Measurements from ENCODE around the gene NR1D2.

Gene NR1D2

GRCh38 chr3:23944007-23944783, 891 bp upstream of the NR1D2 start:
- no peak overlapping the region for H3K27ac ChIP-seq (ENCODE audit: low read depth, low read length)
- H3K27me3 ChIP-seq (ENCODE audit: control insufficient read depth in 5 of 5, insufficient read depth in 4 of 5, low read length in 5 of 5): no peaks in the 10 kb centered on the region
- no peaks in the 10 kb centered on the region for H3K9me3 ChIP-seq (ENCODE audit: control insufficient read depth in 5 of 5, low read length in 5 of 5)
- H3K4me1 ChIP-seq (ENCODE audit: control insufficient read depth in 5 of 5, insufficient read depth in 5 of 5, low read length in 5 of 5): peaks cover 4 to 37% (median 31%) of the 10 kb centered on the region in 5 donors
- peak overlapping the region in 2 of 5 donors; percentile 23 to 43 for H3K9ac ChIP-seq (ENCODE audit: low read length in 5 of 5)
- peak overlapping the region; percentile 67 to 76 (median 74) for H3K4me3 ChIP-seq (ENCODE audit: low read depth in 1 of 5, low read length in 5 of 5)
- H3K36me3 ChIP-seq (ENCODE audit: control insufficient read depth in 5 of 5, insufficient read depth in 5 of 5, low read length in 5 of 5): peaks cover 0 to 3% (median 0%) of the 10 kb centered on the region in 5 donors

GRCh38 chr3:23945663-23945912, 502 bp downstream of the NR1D2 start:
- peaks cover 0 to 3% (median 0%) of the 10 kb centered on the region in 5 donors for H3K36me3 ChIP-seq (ENCODE audit: control insufficient read depth in 5 of 5, insufficient read depth in 5 of 5, low read length in 5 of 5)
- H3K4me1 ChIP-seq (ENCODE audit: control insufficient read depth in 5 of 5, insufficient read depth in 5 of 5, low read length in 5 of 5): peaks cover 4 to 50% (median 44%) of the 10 kb centered on the region in 5 donors
- H3K9me3 ChIP-seq (ENCODE audit: control insufficient read depth in 5 of 5, low read length in 5 of 5): no peaks in the 10 kb centered on the region
- peak overlapping the region in 4 of 5 donors; percentile 48 to 74 (median 66) for H3K4me3 ChIP-seq (ENCODE audit: low read depth in 1 of 5, low read length in 5 of 5)
- no peak overlapping the region for H3K27ac ChIP-seq (ENCODE audit: low read depth, low read length)
- H3K9ac ChIP-seq (ENCODE audit: low read length in 5 of 5): peak overlapping the region in 2 of 5 donors; percentile 42 to 70
- H3K27me3 ChIP-seq (ENCODE audit: control insufficient read depth in 5 of 5, insufficient read depth in 4 of 5, low read length in 5 of 5): no peaks in the 10 kb centered on the region

GRCh38 chr3:23945913-23946687, 1.0 kb downstream of the NR1D2 start:
- Histone ChIP-seq H3K4me3 (ENCODE audit: low read depth in 1 of 5, low read length in 5 of 5) (peak overlapping the region; percentile 74 to 94 (median 82)), H3K4me1 (ENCODE audit: control insufficient read depth in 5 of 5, insufficient read depth in 5 of 5, low read length in 5 of 5) (peaks cover 4 to 52% (median 46%) of the 10 kb centered on the region in 5 donors), H3K36me3 (ENCODE audit: control insufficient read depth in 5 of 5, insufficient read depth in 5 of 5, low read length in 5 of 5) (peaks cover 0 to 3% (median 0%) of the 10 kb centered on the region in 5 donors), H3K9ac (ENCODE audit: low read length in 5 of 5) (peak overlapping the region; percentile 11 to 95 (median 80)), H3K27ac (ENCODE audit: low read depth, low read length) (peak overlapping the region; percentile 82), H3K9me3 (ENCODE audit: control insufficient read depth in 5 of 5, low read length in 5 of 5) (no peaks in the 10 kb centered on the region), H3K27me3 (ENCODE audit: control insufficient read depth in 5 of 5, insufficient read depth in 4 of 5, low read length in 5 of 5) (no peaks in the 10 kb centered on the region)

GRCh38 chr3:23948761-23949160, 3.7 kb downstream of the NR1D2 start:
- Histone ChIP-seq H3K27ac (ENCODE audit: low read depth, low read length) (peak overlapping the region; percentile 82), H3K9ac (ENCODE audit: low read length in 5 of 5) (no peak overlapping the region), H3K4me3 (ENCODE audit: low read depth in 1 of 5, low read length in 5 of 5) (no peak overlapping the region), H3K9me3 (ENCODE audit: control insufficient read depth in 5 of 5, low read length in 5 of 5) (no peaks in the 10 kb centered on the region), H3K4me1 (ENCODE audit: control insufficient read depth in 5 of 5, insufficient read depth in 5 of 5, low read length in 5 of 5) (peaks cover 4 to 77% (median 70%) of the 10 kb centered on the region in 5 donors), H3K27me3 (ENCODE audit: control insufficient read depth in 5 of 5, insufficient read depth in 4 of 5, low read length in 5 of 5) (no peaks in the 10 kb centered on the region), H3K36me3 (ENCODE audit: control insufficient read depth in 5 of 5, insufficient read depth in 5 of 5, low read length in 5 of 5) (peaks cover 0 to 3% (median 0%) of the 10 kb centered on the region in 5 donors)

GRCh38 chr3:23949784-23950183, 4.7 kb downstream of the NR1D2 start:
- Histone ChIP-seq H3K9me3 (ENCODE audit: control insufficient read depth in 5 of 5, low read length in 5 of 5) (no peaks in the 10 kb centered on the region), H3K36me3 (ENCODE audit: control insufficient read depth in 5 of 5, insufficient read depth in 5 of 5, low read length in 5 of 5) (peaks cover 3 to 7% (median 4%) of the 10 kb centered on the region in 5 donors), H3K4me3 (ENCODE audit: low read depth in 1 of 5, low read length in 5 of 5) (no peak overlapping the region), H3K4me1 (ENCODE audit: control insufficient read depth in 5 of 5, insufficient read depth in 5 of 5, low read length in 5 of 5) (peaks cover 4 to 76% (median 75%) of the 10 kb centered on the region in 5 donors), H3K27me3 (ENCODE audit: control insufficient read depth in 5 of 5, insufficient read depth in 4 of 5, low read length in 5 of 5) (no peaks in the 10 kb centered on the region), H3K9ac (ENCODE audit: low read length in 5 of 5) (peak overlapping the region in 1 of 5 donors; percentile 51), H3K27ac (ENCODE audit: low read depth, low read length) (peak overlapping the region; percentile 82)

GRCh38 chr3:23950293-23950692, 5.2 kb downstream of the NR1D2 start:
- H3K9me3 ChIP-seq (ENCODE audit: control insufficient read depth in 5 of 5, low read length in 5 of 5): no peaks in the 10 kb centered on the region
- peaks cover 4 to 79% (median 75%) of the 10 kb centered on the region in 5 donors for H3K4me1 ChIP-seq (ENCODE audit: control insufficient read depth in 5 of 5, insufficient read depth in 5 of 5, low read length in 5 of 5)
- H3K9ac ChIP-seq (ENCODE audit: low read length in 5 of 5): peak overlapping the region in 2 of 5 donors; percentile 16 to 51
- H3K27me3 ChIP-seq (ENCODE audit: control insufficient read depth in 5 of 5, insufficient read depth in 4 of 5, low read length in 5 of 5): no peaks in the 10 kb centered on the region
- H3K4me3 ChIP-seq (ENCODE audit: low read depth in 1 of 5, low read length in 5 of 5): no peak overlapping the region
- H3K27ac ChIP-seq (ENCODE audit: low read depth, low read length): peak overlapping the region; percentile 82
- peaks cover 6 to 10% (median 8%) of the 10 kb centered on the region in 5 donors for H3K36me3 ChIP-seq (ENCODE audit: control insufficient read depth in 5 of 5, insufficient read depth in 5 of 5, low read length in 5 of 5)

- Histone ChIP-seq H3K4me1 (ENCODE audit: control insufficient read depth in 5 of 5, insufficient read depth in 5 of 5, low read length in 5 of 5) (peaks cover 0 to 64% (median 59%) of the 10 kb centered on the region in 5 donors), H3K27ac (ENCODE audit: low read depth, low read length) (no peak overlapping the region), H3K4me3 (ENCODE audit: low read depth in 1 of 5, low read length in 5 of 5) (no peak overlapping the region)
Observed at GRCh38 chr3:23952646-23953045, 7.6 kb downstream of the NR1D2 start.

GRCh38 chr3:23953523-23953922, 8.4 kb downstream of the NR1D2 start:
- H3K27me3 ChIP-seq (ENCODE audit: control insufficient read depth in 5 of 5, insufficient read depth in 4 of 5, low read length in 5 of 5): no peaks in the 10 kb centered on the region
- peak overlapping the region in 1 of 5 donors; percentile 14 for H3K9ac ChIP-seq (ENCODE audit: low read length in 5 of 5)
- no peak overlapping the region for H3K27ac ChIP-seq (ENCODE audit: low read depth, low read length)
- H3K4me1 ChIP-seq (ENCODE audit: control insufficient read depth in 5 of 5, insufficient read depth in 5 of 5, low read length in 5 of 5): peaks cover 0 to 56% (median 51%) of the 10 kb centered on the region in 5 donors
- no peak overlapping the region for H3K4me3 ChIP-seq (ENCODE audit: low read depth in 1 of 5, low read length in 5 of 5)
- H3K9me3 ChIP-seq (ENCODE audit: control insufficient read depth in 5 of 5, low read length in 5 of 5): no peaks in the 10 kb centered on the region
- peaks cover 11 to 29% (median 17%) of the 10 kb centered on the region in 5 donors for H3K36me3 ChIP-seq (ENCODE audit: control insufficient read depth in 5 of 5, insufficient read depth in 5 of 5, low read length in 5 of 5)

More at GRCh38 chr3:23952646-23953045, 7.6 kb downstream of the NR1D2 start:
- no peaks in the 10 kb centered on the region for H3K9me3 ChIP-seq (ENCODE audit: control insufficient read depth in 5 of 5, low read length in 5 of 5)
- H3K27me3 ChIP-seq (ENCODE audit: control insufficient read depth in 5 of 5, insufficient read depth in 4 of 5, low read length in 5 of 5): no peaks in the 10 kb centered on the region
- H3K9ac ChIP-seq (ENCODE audit: low read length in 5 of 5): no peak overlapping the region
- H3K36me3 ChIP-seq (ENCODE audit: control insufficient read depth in 5 of 5, insufficient read depth in 5 of 5, low read length in 5 of 5): peaks cover 6 to 22% (median 13%) of the 10 kb centered on the region in 5 donors

GRCh38 chr3:23954144-23954543, 9.1 kb downstream of the NR1D2 start:
- Histone ChIP-seq H3K9me3 (ENCODE audit: control insufficient read depth in 5 of 5, low read length in 5 of 5) (no peaks in the 10 kb centered on the region), H3K27ac (ENCODE audit: low read depth, low read length) (no peak overlapping the region), H3K4me1 (ENCODE audit: control insufficient read depth in 5 of 5, insufficient read depth in 5 of 5, low read length in 5 of 5) (peaks cover 0 to 53% (median 45%) of the 10 kb centered on the region in 5 donors), H3K4me3 (ENCODE audit: low read depth in 1 of 5, low read length in 5 of 5) (no peak overlapping the region), H3K9ac (ENCODE audit: low read length in 5 of 5) (no peak overlapping the region), H3K36me3 (ENCODE audit: control insufficient read depth in 5 of 5, insufficient read depth in 5 of 5, low read length in 5 of 5) (peaks cover 11 to 27% (median 20%) of the 10 kb centered on the region in 5 donors), H3K27me3 (ENCODE audit: control insufficient read depth in 5 of 5, insufficient read depth in 4 of 5, low read length in 5 of 5) (no peaks in the 10 kb centered on the region)

GRCh38 chr3:23956701-23957100, 11.6 kb downstream of the NR1D2 start:
- no peaks in the 10 kb centered on the region for H3K27me3 ChIP-seq (ENCODE audit: control insufficient read depth in 5 of 5, insufficient read depth in 4 of 5, low read length in 5 of 5)
- no peaks in the 10 kb centered on the region for H3K9me3 ChIP-seq (ENCODE audit: control insufficient read depth in 5 of 5, low read length in 5 of 5)
- no peak overlapping the region for H3K9ac ChIP-seq (ENCODE audit: low read length in 5 of 5)
- peaks cover 26 to 51% (median 40%) of the 10 kb centered on the region in 5 donors for H3K36me3 ChIP-seq (ENCODE audit: control insufficient read depth in 5 of 5, insufficient read depth in 5 of 5, low read length in 5 of 5)
- peaks cover 0 to 32% (median 23%) of the 10 kb centered on the region in 5 donors for H3K4me1 ChIP-seq (ENCODE audit: control insufficient read depth in 5 of 5, insufficient read depth in 5 of 5, low read length in 5 of 5)
- H3K4me3 ChIP-seq (ENCODE audit: low read depth in 1 of 5, low read length in 5 of 5): no peak overlapping the region
- H3K27ac ChIP-seq (ENCODE audit: low read depth, low read length): no peak overlapping the region
